B cell (primary cell): Measurements from ENCODE around the gene WFDC8.

Experiments used
- EZH2 ChIP-seq: IDR thresholded peaks from 2 replicates; pipeline ENCODE4 v1.6.1; 2012; ENCODE audit warnings: borderline replicate concordance, low read depth, mild to moderate bottlenecking, moderate library complexity, low read length; ENCODE audit not compliant: insufficient read depth, poor library complexity, severe bottlenecking
- TF ChIP-seq, protein P1 (sequence below): fragments of 200-600 bp; IDR thresholded peaks from one replicate; pipeline ENCODE4 v1.8.0; 2022; ENCODE audit warnings: antibody characterized with exemption, mild to moderate bottlenecking

DNA sequence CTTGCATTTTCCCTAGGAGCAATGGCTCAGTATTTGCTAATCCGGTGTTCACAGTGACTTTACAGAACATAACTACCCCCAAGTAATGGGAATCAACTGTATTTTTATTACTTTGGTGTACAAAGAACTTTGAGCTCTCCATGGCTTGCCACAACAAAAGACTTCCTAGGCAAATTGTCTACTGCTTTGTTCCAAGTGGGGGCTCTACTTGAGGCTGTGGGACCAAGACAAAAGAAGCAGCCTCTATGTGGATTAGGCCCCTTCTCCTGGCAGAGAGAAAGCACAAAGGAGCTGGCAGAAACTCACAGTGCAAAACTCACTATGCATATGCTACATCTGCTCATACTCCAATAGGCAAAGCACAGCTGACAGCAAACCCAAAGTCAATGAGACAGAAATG lies 853 bp downstream of the WFDC8 start:
- TF ChIP-seq EZH2 = no peak
- TF ChIP-seq, protein P1, sequence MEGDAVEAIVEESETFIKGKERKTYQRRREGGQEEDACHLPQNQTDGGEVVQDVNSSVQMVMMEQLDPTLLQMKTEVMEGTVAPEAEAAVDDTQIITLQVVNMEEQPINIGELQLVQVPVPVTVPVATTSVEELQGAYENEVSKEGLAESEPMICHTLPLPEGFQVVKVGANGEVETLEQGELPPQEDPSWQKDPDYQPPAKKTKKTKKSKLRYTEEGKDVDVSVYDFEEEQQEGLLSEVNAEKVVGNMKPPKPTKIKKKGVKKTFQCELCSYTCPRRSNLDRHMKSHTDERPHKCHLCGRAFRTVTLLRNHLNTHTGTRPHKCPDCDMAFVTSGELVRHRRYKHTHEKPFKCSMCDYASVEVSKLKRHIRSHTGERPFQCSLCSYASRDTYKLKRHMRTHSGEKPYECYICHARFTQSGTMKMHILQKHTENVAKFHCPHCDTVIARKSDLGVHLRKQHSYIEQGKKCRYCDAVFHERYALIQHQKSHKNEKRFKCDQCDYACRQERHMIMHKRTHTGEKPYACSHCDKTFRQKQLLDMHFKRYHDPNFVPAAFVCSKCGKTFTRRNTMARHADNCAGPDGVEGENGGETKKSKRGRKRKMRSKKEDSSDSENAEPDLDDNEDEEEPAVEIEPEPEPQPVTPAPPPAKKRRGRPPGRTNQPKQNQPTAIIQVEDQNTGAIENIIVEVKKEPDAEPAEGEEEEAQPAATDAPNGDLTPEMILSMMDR = no peak
